NCI-H2081 (cell line): ENCODE results near the gene SOX8.
"Not testable (repeated sequence)": the region's sequence is repeated elsewhere in the genome, so short reads cannot be mapped to it uniquely, and the experiment has no call there.

ENCODE experiments used
- DNase-seq, 2 experiments: peaks; one replicate each; lab custom pipeline; 2025; lab: John Stamatoyannopoulos, UW

SOX8 gene

GRCh38 chr16:955766-956165, 25.8 kb upstream of the SOX8 start:
- not testable (repeated sequence) for DNase-seq

- no peak for DNase-seq
Observed at GRCh38 chr16:959232-960040, 22.1 kb upstream of the SOX8 start.

DNA sequence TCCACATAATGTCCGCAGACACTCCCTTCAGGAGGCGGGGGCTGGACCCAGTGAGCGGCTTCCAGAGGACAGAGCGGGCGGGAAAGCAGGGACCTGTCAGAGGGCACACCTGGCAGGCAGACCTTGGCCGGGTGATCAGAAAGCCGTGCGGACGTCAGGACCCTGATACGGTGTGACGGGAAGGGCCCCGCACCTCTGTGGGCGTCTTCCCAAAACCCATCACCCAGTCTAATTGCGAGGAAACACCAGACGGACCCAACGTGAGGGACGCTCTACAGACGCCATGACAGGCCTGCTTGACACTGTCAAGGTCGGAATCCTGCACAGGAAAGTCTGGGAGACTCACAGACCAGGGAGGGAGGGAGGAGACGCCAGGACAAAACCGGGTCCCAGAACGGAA, 19.2 kb upstream of the SOX8 start:
- no peak for DNase-seq

GRCh38 chr16:962901-963814, 18.4 kb upstream of the SOX8 start:
- no peak for DNase-seq

DNA sequence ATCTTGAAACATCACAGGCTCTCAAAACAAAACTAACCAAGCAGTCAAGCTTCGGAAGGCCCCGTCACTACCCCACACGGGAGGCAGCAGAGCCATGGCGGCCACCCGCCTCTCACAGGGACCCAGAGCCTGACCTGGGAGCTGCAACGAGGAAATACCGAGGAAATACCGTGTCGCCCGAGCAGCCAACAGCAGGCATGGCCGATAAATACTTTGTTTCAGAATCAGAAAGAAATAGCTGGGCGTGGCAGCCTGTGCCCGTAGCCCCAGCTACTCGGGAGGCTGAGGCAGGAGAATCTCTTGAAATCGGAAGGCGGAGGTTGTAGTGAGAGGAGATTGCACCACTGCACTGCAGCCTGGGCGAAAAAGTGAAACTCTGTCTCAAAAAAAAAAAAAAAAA, 17.7 kb upstream of the SOX8 start:
- no peak for DNase-seq

DNA sequence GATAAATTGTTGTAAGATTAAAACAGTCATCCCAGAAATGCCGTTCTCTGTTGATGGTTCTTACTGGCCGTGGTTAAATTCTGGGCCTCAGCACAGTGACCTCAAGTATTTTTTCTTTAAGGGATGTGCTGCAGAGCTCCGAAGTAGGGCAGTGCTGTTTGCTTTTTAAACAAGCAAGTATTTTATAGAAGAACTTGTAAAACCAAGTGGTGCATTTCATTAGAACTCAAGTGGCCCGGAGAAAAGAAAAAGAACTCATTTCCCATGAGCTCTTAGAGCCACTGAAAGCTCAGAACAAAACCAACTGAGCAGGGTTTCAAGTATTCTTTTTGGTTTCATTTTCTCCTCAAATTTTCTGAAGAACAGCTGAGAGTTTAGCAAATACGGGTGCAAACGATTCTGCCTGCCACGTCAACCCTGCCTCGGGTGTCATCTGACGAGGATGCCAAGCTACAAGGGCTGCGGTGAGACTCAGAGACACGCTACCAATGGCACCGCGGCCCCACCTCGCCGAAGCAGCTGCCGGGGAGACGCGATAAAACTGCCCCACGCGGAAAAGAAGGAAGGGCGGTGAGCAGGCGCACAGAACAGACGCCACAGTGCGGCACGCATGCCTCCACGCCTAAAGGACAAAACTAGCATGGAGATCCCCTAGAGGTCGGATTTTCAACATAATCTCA, 17.1 kb upstream of the SOX8 start:
- DNase-seq: no peak

GRCh38 chr16:965036-965395, 16.6 kb upstream of the SOX8 start:
- no peak for DNase-seq

- no peak for DNase-seq
Observed at GRCh38 chr16:965487-965886, 16.1 kb upstream of the SOX8 start.

- DNase-seq: no peak
Observed at GRCh38 chr16:966035-966434, 15.5 kb upstream of the SOX8 start.

GRCh38 chr16:966505-966904, 15.1 kb upstream of the SOX8 start:
- DNase-seq: no peak

DNA sequence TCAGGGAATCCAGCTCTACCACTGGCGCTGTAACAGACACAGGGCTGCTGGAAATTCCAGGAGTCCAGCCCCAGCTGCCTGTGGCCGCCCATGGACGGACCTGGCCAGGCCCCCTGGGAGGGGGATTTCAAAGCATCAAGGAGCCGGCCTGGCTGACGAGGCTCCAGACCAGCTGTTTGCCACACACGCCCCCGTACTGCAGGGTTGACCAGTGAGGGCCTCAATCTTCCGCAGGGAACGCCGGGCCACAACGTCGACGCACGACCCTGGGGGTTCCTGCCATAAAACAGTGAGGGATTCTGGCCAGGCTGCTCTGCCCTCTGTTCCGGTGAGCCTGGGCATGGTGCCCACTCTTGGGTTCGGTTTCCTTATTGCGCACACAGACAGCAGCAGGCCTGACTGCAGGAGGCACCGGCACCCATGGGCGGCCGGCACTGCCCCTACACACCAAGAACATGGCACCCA, 14.5 kb upstream of the SOX8 start:
- no peak for DNase-seq

- DNase-seq: no peak
Observed at GRCh38 chr16:967546-968295, 13.8 kb upstream of the SOX8 start.

- DNase-seq: no peak
Observed at GRCh38 chr16:968620-969019, 12.9 kb upstream of the SOX8 start.

GRCh38 chr16:969508-970385, 11.8 kb upstream of the SOX8 start:
- no peak for DNase-seq

DNA sequence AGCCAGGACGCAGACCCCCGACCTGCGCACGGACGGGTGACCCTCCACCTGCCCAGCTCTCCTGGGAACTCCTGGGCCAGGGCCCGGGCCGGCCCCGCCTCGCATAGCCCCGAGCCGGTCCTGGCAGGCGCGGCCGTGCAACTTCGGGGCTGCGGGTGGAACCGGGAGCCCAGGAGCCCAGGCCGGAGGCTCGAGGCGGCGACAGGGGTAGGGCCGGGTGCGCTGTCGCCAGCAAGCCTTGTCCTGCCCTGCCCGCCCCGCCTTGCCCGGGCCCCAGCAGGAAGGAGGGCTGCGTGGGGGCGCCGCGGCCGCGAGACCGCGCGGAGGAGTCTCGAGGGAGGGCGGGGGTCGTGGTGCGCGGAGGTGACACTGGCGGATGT, 11.2 kb upstream of the SOX8 start:
- no peak for DNase-seq

DNA sequence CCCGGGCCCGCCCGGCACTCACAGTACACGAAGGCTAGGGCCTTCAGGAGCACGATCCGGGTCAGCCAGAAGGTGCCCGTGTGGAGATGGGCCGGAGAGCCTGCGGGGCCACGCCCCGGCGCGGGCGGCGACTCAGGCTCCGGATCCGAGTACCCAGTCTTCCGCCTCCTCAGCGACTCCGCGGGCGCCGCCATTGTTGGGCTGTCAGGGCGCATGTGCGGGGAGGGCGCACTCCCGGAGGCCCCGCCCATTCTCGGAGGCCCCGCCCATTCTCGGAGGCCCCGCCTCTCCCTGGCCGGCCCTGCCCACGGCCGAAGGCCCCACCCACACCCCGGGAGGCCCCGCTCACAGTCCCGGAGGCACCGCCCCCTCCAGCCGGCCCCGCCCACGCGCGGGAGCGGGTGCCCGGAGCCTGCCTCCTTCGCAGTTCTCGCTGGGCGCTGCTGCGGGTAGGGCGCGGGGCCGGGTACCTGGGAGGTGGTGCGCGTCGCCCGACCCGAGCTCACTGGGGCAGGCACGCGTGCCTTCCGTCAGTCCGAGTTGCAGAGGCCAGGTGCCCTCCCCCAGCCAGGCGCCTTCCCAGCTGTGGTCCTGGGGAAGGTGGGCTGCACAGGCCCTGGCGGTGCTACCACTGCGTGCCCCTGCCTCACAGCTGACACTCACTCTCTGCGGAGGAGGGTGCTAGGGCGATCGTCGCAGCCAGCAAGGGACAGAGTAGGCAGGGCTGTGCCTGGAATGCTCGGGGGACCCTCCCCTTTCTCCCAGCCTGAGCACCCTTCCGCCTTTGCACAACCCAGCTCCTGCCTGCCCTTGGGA, 10.6 kb upstream of the SOX8 start, which contains the start of gene LMF1:
Gene LMF1 (minus strand): TSS at position 219 of the 816 bp plus-strand sequence. CDS start 4 bp downstream, at position 215.
- DNase-seq: peak; percentile 75 to 86

- DNase-seq: no peak
Observed at GRCh38 chr16:971582-971905, 10.0 kb upstream of the SOX8 start.

DNA sequence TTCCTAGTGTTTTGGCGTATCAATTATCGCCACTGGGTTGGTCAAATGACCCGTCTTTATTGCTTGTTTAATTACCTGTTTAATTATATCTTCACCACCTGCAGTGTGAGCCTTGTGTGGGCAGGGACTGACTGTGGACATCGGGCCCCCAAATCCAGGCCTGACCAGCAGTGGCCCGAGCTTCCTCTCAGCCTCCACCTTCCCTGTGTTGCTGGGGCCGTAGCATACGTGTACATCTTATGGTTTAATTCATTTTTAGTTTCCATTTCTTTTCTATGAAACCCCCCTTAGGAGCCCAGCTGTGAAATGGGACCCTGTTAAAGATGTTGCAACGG, 9.6 kb upstream of the SOX8 start:
- no peak for DNase-seq

DNA sequence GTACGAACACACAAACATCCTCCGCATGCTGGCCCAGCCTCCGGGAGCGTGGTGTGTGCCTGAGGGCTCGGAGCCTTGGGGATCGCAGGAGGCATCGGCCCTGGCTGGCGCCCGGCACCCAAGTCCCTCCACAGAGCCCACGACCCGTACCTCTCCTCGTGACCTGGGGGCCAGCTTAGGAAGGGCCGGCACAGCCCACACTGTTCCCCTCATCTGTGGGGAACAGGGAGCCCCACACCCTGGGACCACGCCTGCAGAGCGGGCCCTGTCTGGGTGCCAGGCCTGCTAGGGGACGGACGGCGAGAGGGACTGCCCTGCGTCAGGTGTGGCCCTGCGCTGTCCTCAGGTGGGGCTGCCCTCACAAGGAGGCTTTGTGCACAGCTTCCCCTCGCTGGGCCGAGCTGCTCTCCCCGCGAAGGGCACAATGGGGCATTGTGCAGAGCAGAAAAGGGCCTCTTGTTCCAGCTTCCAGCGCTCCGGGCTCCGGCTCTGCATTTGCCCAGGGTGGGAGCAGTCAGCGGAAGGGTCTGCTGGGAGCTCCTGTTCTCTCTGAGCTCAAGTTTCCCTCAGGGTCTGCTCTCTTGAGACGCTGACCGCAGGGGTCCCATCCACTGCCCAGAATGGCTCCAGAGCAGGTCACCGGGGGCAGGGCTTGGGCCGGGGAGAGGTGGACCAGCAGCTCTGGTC, 9.1 kb upstream of the SOX8 start:
- no peak for DNase-seq

- no peak for DNase-seq
Observed at GRCh38 chr16:973366-973765, 8.2 kb upstream of the SOX8 start.
